Body of pancreas (tissue), 4 donors: ENCODE data around the gene USP53. TPM values are rescaled to one million over a fixed set of nuclear protein-coding genes. Genes with fewer than 3 reads are reported as not detected.
"Not testable (repeated sequence)": the region's sequence is repeated elsewhere in the genome, so short reads cannot be mapped to it uniquely, and the experiment has no call there.

Source experiments
- ATAC-seq: fragments of 150-250 bp; one replicate; pipeline ENCODE4 v1.9.1; 2016
- DNase-seq, 4 donors: peaks; one replicate each; pipeline ENCODE4 v3.0.0-alpha.2; 2019
- H3K27ac ChIP-seq, 4 donors: fragments of 200-600 bp; sonication (generic); 1 replicate in 3 of 4; 2 replicates in 1 of 4; pipeline versions ENCODE4 v1.5.1 to v1.6.1; 2016 to 2019; ENCODE audit warnings: mild to moderate bottlenecking in 1 of 4, mixed read lengths in 1 of 4, moderate library complexity in 1 of 4
- H3K27me3 ChIP-seq, 2 donors: fragments of 200-600 bp; sonication (generic); one replicate each; pipeline ENCODE4 v1.6.0; 2016; ENCODE audit warnings: mild to moderate bottlenecking in 1 of 2
- H3K36me3 ChIP-seq, 2 donors: fragments of 200-600 bp; sonication (generic); replicated peaks in 1 of 2; 2 replicates each; pipeline ENCODE4 v1.5.1; 2016; ENCODE audit warnings: low read depth in 2 of 2; ENCODE audit not compliant: insufficient read depth in 1 of 2
- H3K4me1 ChIP-seq: fragments of 200-600 bp; sonication (generic); one replicate; pipeline ENCODE4 v1.6.0; 2016
- H3K4me3 ChIP-seq, 2 donors: fragments of 200-600 bp; sonication (generic); 1 replicate in 1 of 2; 2 replicates in 1 of 2; pipeline ENCODE4 v1.5.1; 2016 to 2019
- H3K9me3 ChIP-seq, 3 donors: fragments of 200-600 bp; sonication (generic); 1 replicate in 2 of 3; 2 replicates in 1 of 3; pipeline ENCODE4 v1.5.1; 2016
- CTCF ChIP-seq, 7 experiments: fragments of 450-650 bp in 4 of 7; fragments of 200-600 bp in 3 of 7; sonication (generic) in 3 of 7; IDR thresholded peaks; one replicate each; pipeline ENCODE4 v1.5.1; 2016 to 2019; ENCODE audit warnings: antibody characterized with exemption in 7 of 7
- POLR2A ChIP-seq, 3 donors: fragments of 450-650 bp; IDR thresholded peaks; one replicate each; pipeline ENCODE4 v1.6.1; 2016; ENCODE audit warnings: antibody characterized with exemption in 3 of 3, mild to moderate bottlenecking in 2 of 3
- WGBS, 2 donors: methylation state at CpG; one replicate each; pipeline ENCODE4 v1.1.5; 2017; 5-methylcytosine and 5-hydroxymethylcytosine counted together
- intact Hi-C: fragments of 100-400 bp; cut with DNase I; formaldehyde crosslinking; loops from one replicate; pipeline ENCODE4 v1.15.1; 2023
- total RNA-seq, 2 donors: library from RNA; depleted of rRNA; stranded (reverse); fragments of >200 nt; gene quantifications; one replicate each; pipeline ENCODE4 v1.1.0, GENCODE V29; 2016

The USP53 gene
- total RNA-seq, 2 donors from 2014 or later, result 47.5 to 77.6 TPM

GRCh38 chr4:119321921-119322687, 109.6 kb downstream of the USP53 start, which contains the start of gene FABP2:
Gene FABP2 (minus strand): TSS chr4:119322138. CDS start chr4:119322102, 36 bp downstream.
- no peaks in the 10 kb centered on the region for H3K36me3 ChIP-seq
- H3K27ac ChIP-seq, result no peak within 1 kb of the TSS
- ATAC-seq (no peak), DNase-seq (no peak)
- no peak for TF ChIP-seq POLR2A (IDR thresholded peaks at IDR 0.05)
- no peak for TF ChIP-seq CTCF (IDR thresholded peaks at IDR 0.05)
- no peaks in the 10 kb centered on the region for H3K4me1 ChIP-seq
- 54 to 56% methylated on average over 6 of the region's 6 CpGs for WGBS, 2 donors
- H3K4me3 ChIP-seq, result no peak within 1 kb of the TSS
- H3K9me3 ChIP-seq, result no peaks in the 10 kb centered on the region
- H3K27me3 ChIP-seq, result no peaks in the 10 kb centered on the region
- intact Hi-C loops, result no loop called here

GRCh38 chr4:119328695-119329094, 116.2 kb downstream of the USP53 start:
- no peaks in the 10 kb centered on the region for H3K9me3 ChIP-seq
- H3K27me3 ChIP-seq, result no peaks in the 10 kb centered on the region
- no peak overlapping the region for H3K4me3 ChIP-seq
- no peaks in the 10 kb centered on the region for H3K36me3 ChIP-seq
- 58% methylated on average over 2 of the region's 2 CpGs for WGBS, 2 donors
- TF ChIP-seq CTCF (IDR thresholded peaks at IDR 0.05) (no peak), POLR2A (IDR thresholded peaks at IDR 0.05) (no peak)
- ATAC-seq (no peak), DNase-seq (no peak)
- intact Hi-C loops, result no loop called here
- H3K4me1 ChIP-seq, result no peaks in the 10 kb centered on the region
- H3K27ac ChIP-seq, result no peak overlapping the region

- H3K4me3 ChIP-seq, result no peak overlapping the region
- no peaks in the 10 kb centered on the region for H3K4me1 ChIP-seq
- WGBS, 2 donors, result 46 to 65% methylated on average over 2 of the region's 2 CpGs
- no peak for ATAC-seq
- DNase-seq, result no peak
- H3K36me3 ChIP-seq, result no peaks in the 10 kb centered on the region
- no peaks in the 10 kb centered on the region for H3K9me3 ChIP-seq
- no peak overlapping the region for H3K27ac ChIP-seq
- TF ChIP-seq CTCF (IDR thresholded peaks at IDR 0.05) (no peak), POLR2A (IDR thresholded peaks at IDR 0.05) (no peak)
- H3K27me3 ChIP-seq, result no peaks in the 10 kb centered on the region
- intact Hi-C loops, result no loop called here
Observed at GRCh38 chr4:119329835-119330620, 117.5 kb downstream of the USP53 start.

GRCh38 chr4:119336332-119336979, 123.9 kb downstream of the USP53 start:
- not testable (repeated sequence) for H3K27me3 ChIP-seq, H3K27ac ChIP-seq
- 56 to 74% methylated on average over 3 to 4 of the region's 4 CpGs for WGBS, 2 donors

GRCh38 chr4:119337010-119337409, 124.5 kb downstream of the USP53 start:
- no peak for TF ChIP-seq POLR2A (IDR thresholded peaks at IDR 0.05)
- ATAC-seq (peak; percentile 48), DNase-seq (peak in 1 of 4 donors; percentile 3)
- Histone ChIP-seq H3K4me3 (no peak overlapping the region), H3K27ac (no peak overlapping the region), H3K36me3 (no peaks in the 10 kb centered on the region), H3K9me3 (no peaks in the 10 kb centered on the region), H3K4me1 (no peaks in the 10 kb centered on the region), H3K27me3 (no peaks in the 10 kb centered on the region)
- intact Hi-C loops, result no loop called here
- WGBS, 2 donors, result 39 to 59% methylated on average over 1 of the region's 1 CpG

More at GRCh38 chr4:119336332-119336979, 123.9 kb downstream of the USP53 start:
- H3K36me3 ChIP-seq, H3K4me3 ChIP-seq, intact Hi-C loops, DNase-seq, H3K4me1 ChIP-seq, ATAC-seq, H3K9me3 ChIP-seq: not testable (repeated sequence)

GRCh38 chr4:119339895-119340294, 127.4 kb downstream of the USP53 start:
- H3K4me3 ChIP-seq, H3K4me1 ChIP-seq, H3K27me3 ChIP-seq, intact Hi-C loops, H3K9me3 ChIP-seq, H3K27ac ChIP-seq, DNase-seq, H3K36me3 ChIP-seq, ATAC-seq: not testable (repeated sequence)

- H3K27ac ChIP-seq, H3K9me3 ChIP-seq, ATAC-seq, intact Hi-C loops, H3K36me3 ChIP-seq, H3K4me1 ChIP-seq, DNase-seq, H3K4me3 ChIP-seq, H3K27me3 ChIP-seq: not testable (repeated sequence)
- no CpG with 5 or more reads among the region's 2 CpGs for WGBS, 2 donors
Observed at GRCh38 chr4:119343293-119343692, 130.8 kb downstream of the USP53 start.
